Brain pericyte (primary cell): ENCODE data around the gene ENAH.
"Not testable (repeated sequence)": the region's sequence is repeated elsewhere in the genome, so short reads cannot be mapped to it uniquely, and the experiment has no call there.

Source experiments
- DNase-seq: peaks from one replicate; pipeline ENCODE4 v3.0.0-alpha.2; 2012; ENCODE audit warnings: low read depth, low spot score

The ENAH gene

DNA sequence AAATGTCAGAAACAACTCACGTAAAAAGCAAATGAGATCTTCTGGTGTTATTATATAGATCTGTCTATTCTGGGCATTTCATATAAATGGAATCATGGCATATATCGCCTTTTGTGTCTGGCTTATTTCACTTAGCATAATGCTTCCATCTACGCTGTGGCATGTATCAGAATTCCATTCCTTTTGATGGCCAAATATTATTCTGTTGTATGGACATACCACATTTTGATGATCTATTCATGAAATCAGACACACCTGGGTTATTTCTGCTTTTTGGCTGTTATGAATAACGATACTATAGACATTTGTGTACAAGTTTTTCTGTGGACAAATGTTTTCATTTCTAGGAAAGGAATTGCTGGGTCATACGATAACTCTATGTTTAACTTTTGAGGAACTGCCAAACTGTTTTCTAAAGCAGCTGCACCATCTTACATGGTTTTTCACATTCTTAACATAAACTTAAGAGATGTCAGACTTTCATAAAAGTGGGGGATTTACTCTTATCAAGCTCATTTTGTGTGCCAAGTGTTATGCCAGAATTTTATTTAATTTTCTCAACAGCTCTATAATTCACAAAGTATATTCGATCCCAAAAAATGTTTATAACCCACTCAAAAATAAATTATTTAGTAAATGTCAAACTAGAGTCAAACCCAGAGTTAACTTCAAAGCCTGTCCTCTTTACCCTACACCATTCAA lies 7.6 kb downstream of the ENAH start:
- no peak for DNase-seq

- DNase-seq, result no peak
Measured at GRCh38 chr1:225644666-225645065, 8.3 kb downstream of the ENAH start.

GRCh38 chr1:225642177-225642576 lies 10.7 kb downstream of the ENAH start:
- no peak for DNase-seq

DNA sequence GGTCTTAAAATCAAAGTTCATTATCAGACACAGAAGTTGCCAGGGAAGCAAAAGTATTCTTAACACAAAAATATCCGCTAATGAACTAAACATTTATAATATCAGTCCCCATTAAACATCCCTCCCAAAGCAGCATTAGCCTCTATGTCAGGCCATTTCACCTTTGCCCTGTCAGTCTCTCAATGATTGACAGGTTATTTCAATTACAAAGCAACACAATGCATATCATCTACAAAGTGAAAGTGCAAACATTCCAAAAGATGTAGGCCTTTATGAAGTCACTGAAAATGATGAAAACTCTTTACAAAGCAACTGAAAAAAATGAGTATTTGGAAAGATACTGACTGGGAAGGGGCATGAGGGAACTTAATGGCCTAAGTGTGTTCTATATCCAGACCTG lies 14.1 kb downstream of the ENAH start:
- DNase-seq, result no peak

DNA sequence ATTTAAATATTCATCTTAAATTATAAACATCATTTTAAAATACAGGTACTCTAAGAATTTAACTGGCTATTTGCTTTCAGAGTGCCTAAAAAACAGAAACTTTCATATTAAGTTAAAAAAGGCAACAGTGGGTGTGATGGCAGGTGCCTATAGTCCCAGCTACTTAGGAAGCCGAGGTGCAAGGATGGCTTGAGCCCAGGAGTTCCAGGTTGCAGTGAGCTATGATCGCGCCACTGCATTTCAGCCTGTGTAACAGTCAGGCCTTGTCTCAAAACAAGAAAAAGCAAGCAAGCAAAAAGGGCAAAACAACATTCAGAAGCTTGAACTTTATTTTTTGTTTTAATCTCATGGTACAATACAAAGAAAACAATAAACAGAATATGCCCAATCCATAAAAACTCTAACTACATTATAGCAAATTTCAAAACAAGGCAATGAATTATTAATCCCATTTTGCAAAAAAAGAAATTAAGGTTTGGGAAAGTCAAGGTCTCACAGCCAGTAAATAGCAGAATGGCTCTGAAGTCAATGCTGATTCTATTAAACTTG lies 15.2 kb downstream of the ENAH start:
- no peak for DNase-seq

GRCh38 chr1:225636992-225637391 lies 15.9 kb downstream of the ENAH start:
- DNase-seq, result not testable (repeated sequence)

DNA sequence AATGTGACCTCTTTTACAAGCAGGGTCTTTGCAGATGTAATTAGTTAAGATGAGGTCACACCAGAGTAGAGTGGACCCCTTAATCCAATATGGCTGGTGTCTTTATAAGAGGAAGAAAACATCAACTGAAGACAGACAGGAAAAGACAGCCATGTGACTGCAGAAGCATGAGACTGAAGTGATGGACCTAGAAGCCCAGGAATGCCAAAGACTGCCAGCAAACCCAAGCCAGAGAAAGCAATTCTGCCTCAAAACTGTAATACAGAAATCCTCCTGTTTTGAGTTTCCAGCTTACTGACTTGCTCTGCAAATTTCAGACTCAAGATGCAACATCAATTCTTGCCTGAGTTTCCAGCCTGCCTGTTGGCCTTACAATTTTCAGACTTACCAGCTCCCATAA lies 17.3 kb downstream of the ENAH start:
- DNase-seq, result no peak

GRCh38 chr1:225632836-225633235 lies 20.1 kb downstream of the ENAH start:
- not testable (repeated sequence) for DNase-seq

DNA sequence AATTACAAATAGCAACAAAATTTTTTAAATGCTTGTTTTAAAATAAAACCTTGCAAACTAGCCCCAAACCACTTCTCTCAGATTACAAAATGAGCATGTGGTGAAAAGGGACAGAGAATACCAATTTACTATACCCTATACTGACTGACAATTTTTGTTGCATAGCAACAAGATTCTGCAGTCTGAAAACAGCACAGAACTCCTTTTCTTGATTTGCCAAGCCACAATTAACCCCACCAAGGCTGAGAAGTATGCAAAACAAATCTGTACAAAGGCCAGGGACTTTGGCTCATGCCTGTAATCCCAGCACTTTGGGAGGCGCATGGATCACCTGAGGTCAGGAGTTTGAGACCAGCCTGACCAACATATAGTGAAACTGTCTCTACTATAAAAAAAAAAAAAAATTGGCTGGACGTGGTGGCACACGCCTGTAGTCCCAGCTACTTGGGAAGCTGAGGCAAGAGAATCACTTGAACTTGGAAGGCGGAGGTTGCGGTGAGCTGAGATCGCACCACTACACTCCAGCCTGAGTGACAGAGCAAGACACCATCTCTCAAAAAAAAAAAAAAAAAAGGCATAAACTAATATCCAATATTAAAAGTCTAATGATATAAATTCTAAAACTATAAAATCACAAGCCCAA lies 21.8 kb downstream of the ENAH start:
- no peak for DNase-seq

GRCh38 chr1:225629483-225629882 lies 23.4 kb downstream of the ENAH start:
- no peak for DNase-seq

DNA sequence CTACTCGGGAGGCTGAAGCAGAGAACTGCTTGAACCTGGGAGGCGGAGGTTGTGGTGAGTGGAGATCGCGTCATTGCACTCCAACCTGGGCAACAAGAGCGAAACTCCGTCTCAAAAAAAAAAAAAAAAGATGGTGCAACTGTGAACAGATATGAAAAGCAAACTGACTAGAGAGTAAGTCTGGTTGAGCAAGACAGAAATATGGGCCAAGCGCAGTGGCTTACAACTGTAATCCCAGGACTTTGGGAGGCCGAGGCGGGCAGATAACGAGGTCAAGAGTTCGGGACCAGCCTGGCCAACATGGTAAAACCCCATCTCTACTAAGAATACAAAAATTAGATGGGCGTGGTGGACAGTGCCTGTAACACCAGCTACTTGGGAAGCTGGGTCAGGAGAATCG lies 24.1 kb downstream of the ENAH start:
- DNase-seq, result not testable (repeated sequence)

- no peak for DNase-seq
Measured at GRCh38 chr1:225627304-225627947, 25.5 kb downstream of the ENAH start.

DNA sequence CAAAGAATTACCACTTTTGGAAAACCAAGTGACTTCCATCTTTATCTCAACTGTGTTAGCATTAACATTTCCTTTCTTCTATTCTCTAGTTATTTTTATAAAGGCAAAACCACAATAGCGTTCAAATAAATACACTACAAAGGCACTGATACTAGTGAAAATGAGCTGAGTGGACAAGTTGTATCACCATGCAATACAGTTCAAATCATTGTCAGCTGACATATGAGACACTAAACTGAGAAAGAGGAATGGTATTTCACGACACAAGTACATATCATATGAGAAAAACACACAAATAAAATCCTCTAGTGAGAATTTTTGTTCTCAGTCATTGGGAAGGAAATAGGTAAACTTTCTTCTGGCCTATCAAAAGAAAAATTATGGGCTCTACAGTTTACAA lies 26.2 kb downstream of the ENAH start:
- no peak for DNase-seq

GRCh38 chr1:225617956-225618355 lies 35.0 kb downstream of the ENAH start:
- DNase-seq, result no peak

- no peak for DNase-seq
Measured at GRCh38 chr1:225617479-225617878, 35.4 kb downstream of the ENAH start.

DNA sequence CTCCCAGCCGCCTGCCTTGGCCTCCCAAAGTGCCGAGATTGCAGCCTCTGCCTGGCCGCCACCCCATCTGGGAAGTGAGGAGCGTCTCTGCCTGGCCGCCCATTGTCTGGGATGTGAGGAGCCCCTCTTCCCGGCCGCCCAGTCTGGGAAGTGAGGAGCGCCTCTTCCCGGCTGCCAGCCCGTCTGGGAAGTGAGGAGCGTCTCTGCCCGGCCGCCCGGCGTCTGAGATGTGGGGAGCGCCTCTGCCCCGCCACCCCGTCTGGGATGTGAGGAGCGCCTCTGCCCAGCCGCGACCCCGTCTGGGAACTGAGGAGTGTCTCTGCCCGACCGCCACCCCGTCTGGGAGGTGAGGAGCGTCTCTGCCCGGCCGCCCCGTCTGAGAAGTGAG lies 37.5 kb downstream of the ENAH start:
- DNase-seq, result not testable (repeated sequence)

- no peak for DNase-seq
Measured at GRCh38 chr1:225613006-225613405, 39.9 kb downstream of the ENAH start.

DNA sequence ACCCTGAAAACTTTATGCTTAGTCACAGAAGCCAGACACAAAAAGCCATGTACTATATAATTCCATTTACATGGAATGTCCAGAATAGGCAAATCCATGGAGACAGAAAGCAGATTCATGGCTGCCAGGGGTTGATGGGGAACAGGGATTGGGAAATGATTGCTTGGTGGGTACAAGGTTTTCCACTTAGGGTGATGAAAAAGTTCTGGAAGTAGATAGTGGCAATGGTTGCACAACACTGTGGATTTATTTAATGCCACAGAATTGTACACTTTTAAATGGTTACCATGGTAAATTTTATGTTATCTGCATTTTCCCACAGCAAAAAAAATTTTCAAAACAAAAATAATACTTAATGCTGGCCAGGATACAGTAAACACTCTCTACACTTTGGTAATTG lies 40.6 kb downstream of the ENAH start:
- no peak for DNase-seq

DNA sequence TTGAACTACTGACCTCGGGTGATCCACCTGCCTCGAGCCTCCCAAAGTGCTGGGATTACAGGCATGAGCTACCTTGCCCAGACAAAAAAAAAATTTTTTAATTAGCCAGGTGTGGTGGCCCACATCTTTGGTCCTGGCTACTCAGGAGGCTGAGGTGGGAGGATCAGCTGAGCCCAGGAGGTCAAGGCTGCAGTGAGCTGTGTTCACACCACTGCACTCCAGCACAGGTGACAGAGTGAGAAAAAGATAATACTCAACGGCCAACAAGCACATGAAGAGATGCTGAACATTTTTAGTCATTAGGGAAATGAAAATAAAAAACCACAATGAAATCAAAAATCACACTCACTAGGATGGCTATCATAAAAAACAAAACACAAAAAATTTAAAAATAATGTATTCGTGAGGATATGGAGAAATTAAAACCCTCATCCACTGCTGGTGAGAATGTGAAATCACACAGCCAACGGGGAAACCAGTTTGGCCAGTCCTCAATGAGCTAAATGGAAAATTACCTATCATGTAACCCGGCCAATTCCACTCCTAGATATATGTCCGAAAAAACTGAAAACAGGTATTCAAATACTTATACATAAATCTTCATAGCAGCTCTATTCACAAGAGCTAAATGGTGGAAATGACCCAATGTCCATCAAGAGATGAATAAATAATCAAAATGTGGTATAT lies 41.2 kb downstream of the ENAH start:
- DNase-seq, result no peak

DNA sequence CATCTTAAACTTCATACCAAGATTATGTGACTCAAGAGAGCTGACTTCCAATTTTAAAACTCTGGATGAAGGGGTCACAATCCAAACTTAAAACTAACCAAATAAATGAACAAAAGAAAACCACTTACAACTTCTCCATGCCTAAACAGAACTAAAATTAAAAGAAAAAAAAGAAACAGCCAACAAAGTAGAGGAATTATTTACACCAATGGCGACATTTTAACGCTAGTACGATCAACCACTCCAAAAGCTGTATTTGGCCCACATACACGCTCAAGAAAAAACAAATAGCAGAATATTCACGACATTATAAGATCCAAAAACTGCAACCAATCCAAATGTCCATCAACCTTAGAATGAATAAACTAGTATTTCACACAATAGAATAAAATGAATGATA lies 42.4 kb downstream of the ENAH start:
- DNase-seq, result no peak

DNA sequence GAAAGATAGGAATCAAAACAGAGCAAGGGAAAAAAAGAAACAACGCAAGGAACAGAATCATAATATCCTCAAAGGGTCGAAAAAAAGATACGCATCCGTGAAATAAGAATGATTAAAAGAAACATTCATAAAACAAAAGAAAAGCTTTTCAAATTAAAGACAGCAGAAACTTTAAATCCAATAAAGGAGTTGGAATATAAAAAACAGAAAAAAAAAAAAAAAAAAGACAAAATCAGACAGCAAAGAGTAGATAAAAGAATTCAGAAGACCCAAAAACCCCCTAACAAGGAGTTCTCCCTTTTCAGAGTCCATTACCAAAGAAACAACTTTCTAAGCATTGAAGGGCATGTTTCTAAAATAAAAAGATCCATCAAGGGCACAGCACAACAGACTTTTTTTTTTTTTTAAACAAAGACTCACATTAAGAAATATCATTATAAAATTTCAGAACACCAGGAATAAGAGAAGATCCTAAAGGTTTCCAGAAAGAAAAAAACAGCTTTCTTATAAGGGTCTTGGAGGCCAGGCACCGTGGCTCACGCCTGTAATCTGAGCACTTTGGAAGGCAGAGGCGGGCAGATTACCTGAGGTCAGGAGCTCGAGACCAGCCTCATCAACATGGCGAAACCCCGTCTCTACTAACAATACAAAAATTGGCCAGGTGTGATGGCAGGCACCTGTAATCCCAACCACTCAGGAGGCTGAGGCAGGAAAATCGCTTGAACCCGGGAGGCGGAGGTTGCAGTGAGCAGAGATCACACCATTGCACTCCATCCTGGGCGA lies 44.7 kb downstream of the ENAH start:
- DNase-seq, result no peak
